ENCODE measurements around the gene TAF4.
A peak's percentile ranks its signal among the peaks of the same experiment; 100 is the strongest.

The TAF4 gene

DNA sequence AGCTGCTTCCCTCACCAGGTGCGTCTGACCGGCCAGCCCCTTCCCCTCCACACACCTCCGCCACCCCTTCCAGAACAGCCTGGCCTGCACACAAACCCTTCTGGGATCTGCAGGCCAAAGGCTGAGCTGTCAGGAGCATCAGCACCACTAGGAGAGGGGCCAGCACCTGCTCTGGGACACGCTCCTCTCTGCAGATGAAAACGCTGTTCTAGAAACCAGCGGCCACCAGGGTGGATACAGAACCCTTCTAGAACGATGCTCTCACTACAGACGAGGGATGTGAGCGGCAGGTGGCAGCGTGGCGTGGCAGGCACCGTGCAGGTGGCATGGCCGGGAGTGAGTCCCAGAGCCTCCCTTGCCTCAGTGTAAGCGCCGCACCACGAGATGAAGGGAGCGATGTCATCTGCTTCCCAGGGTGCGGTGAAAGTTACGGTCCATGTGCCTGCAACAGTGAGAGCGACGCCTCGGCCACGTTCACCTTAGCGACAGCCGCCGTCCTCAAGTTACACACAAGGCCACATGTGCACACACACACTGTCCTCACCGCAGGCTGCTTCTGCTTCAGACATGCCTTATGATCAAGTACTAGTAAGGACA, 53.6 kb downstream of the TAF4 start:
- H3K4me2 ChIP-seq (ENCODE audit: low read length), result no peak overlapping the region
- WGBS (ENCODE audit: extremely low coverage, insufficient coverage, low lambda C conversion rate), result no CpG with 5 or more reads among the region's 27 CpGs
- no peaks in the 10 kb centered on the region for H3K4me1 ChIP-seq (ENCODE audit: control insufficient read depth, low read depth, low read length)
- H2BK15ac ChIP-seq (replicated peaks; ENCODE audit: low read depth), result no peak overlapping the region
- H2AK5ac ChIP-seq (ENCODE audit: low read length), result no peak overlapping the region
- H3K27me3 ChIP-seq (ENCODE audit: insufficient read depth, low read length, poor library complexity), result no peaks in the 10 kb centered on the region
- no peak overlapping the region for H3K18ac ChIP-seq (ENCODE audit: low read length)
- no peak overlapping the region for H3K56ac ChIP-seq (ENCODE audit: low read length)
- no peak overlapping the region for H3K23ac ChIP-seq (ENCODE audit: low read length)
- no peak overlapping the region for H3K9ac ChIP-seq (ENCODE audit: low read length)
- peaks cover 27% of the 10 kb centered on the region for H3K79me1 ChIP-seq (ENCODE audit: low read length)
- H3K4ac ChIP-seq (ENCODE audit: low read depth, low read length), result no peak overlapping the region
- DNase-seq, result no peak
- H3K36me3 ChIP-seq (ENCODE audit: control insufficient read depth, insufficient read depth, low read length), result peaks cover 21% of the 10 kb centered on the region
- no peak overlapping the region for H2BK120ac ChIP-seq (ENCODE audit: low read depth, low read length)
- H3K4me3 ChIP-seq (ENCODE audit: low read length), result no peak overlapping the region
- no peak overlapping the region for H3K27ac ChIP-seq (ENCODE audit: low read depth, low read length)
- H2BK5ac ChIP-seq (ENCODE audit: low read length), result no peak overlapping the region
- H4K5ac ChIP-seq (ENCODE audit: low read length), result no peak overlapping the region
- H4K8ac ChIP-seq (ENCODE audit: low read depth, low read length), result no peak overlapping the region
- H3K79me2 ChIP-seq (ENCODE audit: control insufficient read depth, insufficient read depth, low read length), result peaks cover 24% of the 10 kb centered on the region

GRCh38 chr20:62011403-62011790, 54.3 kb downstream of the TAF4 start:
- Histone ChIP-seq H3K4me3 (ENCODE audit: low read length) (no peak overlapping the region), H3K4ac (ENCODE audit: low read depth, low read length) (no peak overlapping the region), H3K18ac (ENCODE audit: low read length) (no peak overlapping the region), H2AK5ac (ENCODE audit: low read length) (no peak overlapping the region), H2BK120ac (ENCODE audit: low read depth, low read length) (no peak overlapping the region), H2BK5ac (ENCODE audit: low read length) (no peak overlapping the region), H3K27ac (ENCODE audit: low read depth, low read length) (no peak overlapping the region), H4K5ac (ENCODE audit: low read length) (no peak overlapping the region), H3K79me1 (ENCODE audit: low read length) (peaks cover 25% of the 10 kb centered on the region), H3K23ac (ENCODE audit: low read length) (no peak overlapping the region), H4K8ac (ENCODE audit: low read depth, low read length) (no peak overlapping the region), H3K56ac (ENCODE audit: low read length) (no peak overlapping the region), H3K4me2 (ENCODE audit: low read length) (no peak overlapping the region), H3K9ac (ENCODE audit: low read length) (no peak overlapping the region), H2BK15ac (replicated peaks; ENCODE audit: low read depth) (no peak overlapping the region), H3K36me3 (ENCODE audit: control insufficient read depth, insufficient read depth, low read length) (peaks cover 21% of the 10 kb centered on the region), H3K4me1 (ENCODE audit: control insufficient read depth, low read depth, low read length) (no peaks in the 10 kb centered on the region), H3K27me3 (ENCODE audit: insufficient read depth, low read length, poor library complexity) (no peaks in the 10 kb centered on the region), H3K79me2 (ENCODE audit: control insufficient read depth, insufficient read depth, low read length) (peaks cover 19% of the 10 kb centered on the region)
- WGBS (ENCODE audit: extremely low coverage, insufficient coverage, low lambda C conversion rate), result no CpG with 5 or more reads among the region's 6 CpGs
- no peak for DNase-seq

DNA sequence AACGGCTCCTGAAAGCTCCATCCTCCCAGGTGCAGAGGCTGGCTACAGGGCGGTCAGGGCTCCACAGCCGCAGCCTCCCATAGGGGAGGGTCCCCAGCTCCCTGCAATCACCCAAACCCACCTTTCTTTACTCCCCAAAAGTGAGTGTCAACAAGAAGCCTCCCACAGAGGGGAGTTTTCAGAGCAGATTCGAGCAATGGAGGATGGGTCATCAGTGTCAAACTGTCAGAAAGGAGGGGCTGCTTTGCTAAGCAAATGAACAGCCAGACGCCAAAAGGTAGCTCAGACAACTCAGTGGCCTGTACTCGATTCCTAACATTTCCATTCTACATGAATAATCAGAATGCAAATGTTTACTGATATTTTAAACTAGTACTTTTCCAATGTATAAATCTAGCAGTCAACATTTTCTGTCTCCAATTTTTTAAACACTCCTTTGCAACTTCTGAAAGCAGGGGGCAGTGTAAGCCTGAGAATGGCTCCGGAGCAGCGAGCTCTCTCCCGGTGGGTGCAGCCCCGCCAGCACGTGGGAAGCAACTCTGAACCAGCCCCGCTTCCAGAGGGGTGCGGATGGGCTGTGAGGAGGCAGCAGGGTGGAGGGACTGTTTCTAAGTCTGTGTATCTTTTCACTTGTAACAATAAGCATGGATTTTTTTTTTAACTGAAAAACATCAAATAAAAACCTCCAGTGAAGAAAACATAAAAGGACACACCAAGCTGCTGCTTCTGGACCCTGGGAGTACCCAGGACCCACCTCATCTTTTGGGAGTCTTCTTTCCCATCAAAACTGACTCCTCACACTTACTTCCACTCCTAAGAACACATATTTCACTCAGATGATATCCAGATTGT, 54.9 kb downstream of the TAF4 start:
- no peak overlapping the region for H4K8ac ChIP-seq (ENCODE audit: low read depth, low read length)
- peaks cover 13% of the 10 kb centered on the region for H3K79me2 ChIP-seq (ENCODE audit: control insufficient read depth, insufficient read depth, low read length)
- no peak overlapping the region for H3K56ac ChIP-seq (ENCODE audit: low read length)
- H3K36me3 ChIP-seq (ENCODE audit: control insufficient read depth, insufficient read depth, low read length), result peaks cover 22% of the 10 kb centered on the region
- H3K18ac ChIP-seq (ENCODE audit: low read length), result no peak overlapping the region
- no peak overlapping the region for H3K4ac ChIP-seq (ENCODE audit: low read depth, low read length)
- H3K4me3 ChIP-seq (ENCODE audit: low read length), result no peak overlapping the region
- no CpG with 5 or more reads among the region's 13 CpGs for WGBS (ENCODE audit: extremely low coverage, insufficient coverage, low lambda C conversion rate)
- H3K4me2 ChIP-seq (ENCODE audit: low read length), result no peak overlapping the region
- H3K27ac ChIP-seq (ENCODE audit: low read depth, low read length), result no peak overlapping the region
- H3K79me1 ChIP-seq (ENCODE audit: low read length), result peaks cover 23% of the 10 kb centered on the region
- H2BK120ac ChIP-seq (ENCODE audit: low read depth, low read length), result no peak overlapping the region
- H2AK5ac ChIP-seq (ENCODE audit: low read length), result no peak overlapping the region
- no peak overlapping the region for H3K23ac ChIP-seq (ENCODE audit: low read length)
- H3K9ac ChIP-seq (ENCODE audit: low read length), result no peak overlapping the region
- peak; percentile 64 for DNase-seq
- no peak overlapping the region for H2BK15ac ChIP-seq (replicated peaks; ENCODE audit: low read depth)
- no peak overlapping the region for H2BK5ac ChIP-seq (ENCODE audit: low read length)
- no peaks in the 10 kb centered on the region for H3K4me1 ChIP-seq (ENCODE audit: control insufficient read depth, low read depth, low read length)
- no peaks in the 10 kb centered on the region for H3K27me3 ChIP-seq (ENCODE audit: insufficient read depth, low read length, poor library complexity)
- H4K5ac ChIP-seq (ENCODE audit: low read length), result no peak overlapping the region

GRCh38 chr20:62009869-62010445, 55.7 kb downstream of the TAF4 start:
- Histone ChIP-seq H3K56ac (ENCODE audit: low read length) (no peak overlapping the region), H3K27ac (ENCODE audit: low read depth, low read length) (no peak overlapping the region), H4K5ac (ENCODE audit: low read length) (no peak overlapping the region), H2BK15ac (replicated peaks; ENCODE audit: low read depth) (no peak overlapping the region), H2BK120ac (ENCODE audit: low read depth, low read length) (no peak overlapping the region), H3K18ac (ENCODE audit: low read length) (no peak overlapping the region), H2BK5ac (ENCODE audit: low read length) (no peak overlapping the region), H3K79me2 (ENCODE audit: control insufficient read depth, insufficient read depth, low read length) (peaks cover 6% of the 10 kb centered on the region), H3K79me1 (ENCODE audit: low read length) (peaks cover 18% of the 10 kb centered on the region), H3K23ac (ENCODE audit: low read length) (no peak overlapping the region), H3K4me2 (ENCODE audit: low read length) (no peak overlapping the region), H2AK5ac (ENCODE audit: low read length) (no peak overlapping the region), H3K4me3 (ENCODE audit: low read length) (no peak overlapping the region), H3K27me3 (ENCODE audit: insufficient read depth, low read length, poor library complexity) (no peaks in the 10 kb centered on the region), H4K8ac (ENCODE audit: low read depth, low read length) (no peak overlapping the region), H3K9ac (ENCODE audit: low read length) (no peak overlapping the region), H3K4me1 (ENCODE audit: control insufficient read depth, low read depth, low read length) (no peaks in the 10 kb centered on the region), H3K36me3 (ENCODE audit: control insufficient read depth, insufficient read depth, low read length) (peaks cover 22% of the 10 kb centered on the region), H3K4ac (ENCODE audit: low read depth, low read length) (no peak overlapping the region)
- DNase-seq, result no peak
- WGBS (ENCODE audit: extremely low coverage, insufficient coverage, low lambda C conversion rate), result no CpG with 5 or more reads among the region's 32 CpGs

- H4K8ac ChIP-seq (ENCODE audit: low read depth, low read length), result no peak overlapping the region
- H2BK120ac ChIP-seq (ENCODE audit: low read depth, low read length), result no peak overlapping the region
- H3K79me2 ChIP-seq (ENCODE audit: control insufficient read depth, insufficient read depth, low read length), result peaks cover 1% of the 10 kb centered on the region
- H3K27ac ChIP-seq (ENCODE audit: low read depth, low read length), result no peak overlapping the region
- no peak overlapping the region for H2BK15ac ChIP-seq (replicated peaks; ENCODE audit: low read depth)
- no peak overlapping the region for H2BK5ac ChIP-seq (ENCODE audit: low read length)
- H3K79me1 ChIP-seq (ENCODE audit: low read length), result peaks cover 12% of the 10 kb centered on the region
- H3K9ac ChIP-seq (ENCODE audit: low read length), result no peak overlapping the region
- H3K4me2 ChIP-seq (ENCODE audit: low read length), result no peak overlapping the region
- no peak overlapping the region for H4K5ac ChIP-seq (ENCODE audit: low read length)
- H3K36me3 ChIP-seq (ENCODE audit: control insufficient read depth, insufficient read depth, low read length), result peaks cover 22% of the 10 kb centered on the region
- DNase-seq, result no peak
- no peak overlapping the region for H3K4me3 ChIP-seq (ENCODE audit: low read length)
- H2AK5ac ChIP-seq (ENCODE audit: low read length), result no peak overlapping the region
- H3K4ac ChIP-seq (ENCODE audit: low read depth, low read length), result no peak overlapping the region
- H3K18ac ChIP-seq (ENCODE audit: low read length), result no peak overlapping the region
- no peak overlapping the region for H3K56ac ChIP-seq (ENCODE audit: low read length)
- no peaks in the 10 kb centered on the region for H3K27me3 ChIP-seq (ENCODE audit: insufficient read depth, low read length, poor library complexity)
- no peak overlapping the region for H3K23ac ChIP-seq (ENCODE audit: low read length)
- no peaks in the 10 kb centered on the region for H3K4me1 ChIP-seq (ENCODE audit: control insufficient read depth, low read depth, low read length)
- no CpG with 5 or more reads among the region's 13 CpGs for WGBS (ENCODE audit: extremely low coverage, insufficient coverage, low lambda C conversion rate)
Observed at GRCh38 chr20:62009322-62009721, 56.4 kb downstream of the TAF4 start.
